Trophoblast cell (in vitro differentiated cells and primary cell): Measurements from ENCODE around the gene TTC39A.
A peak's percentile ranks its signal among the peaks of the same experiment; 100 is the strongest.

ENCODE experiments used
- DNase-seq, 2 donors: peaks; one replicate each; pipeline ENCODE4 v3.0.0-alpha.2; 2016
- H2AFZ ChIP-seq: 2 replicates; pipeline ENCODE4 v1.6.1; 2013; ENCODE audit warnings: low read length, moderate library complexity, mild to moderate bottlenecking; ENCODE audit not compliant: insufficient read depth, poor library complexity
- H2AK5ac ChIP-seq: 2 replicates; pipeline ENCODE4 v1.6.1; 2013; ENCODE audit warnings: mild to moderate bottlenecking, low read length
- H2BK120ac ChIP-seq: 2 replicates; pipeline ENCODE4 v1.6.1; 2013; ENCODE audit warnings: low read length, mild to moderate bottlenecking, moderate library complexity; ENCODE audit not compliant: insufficient read depth, poor library complexity
- H2BK12ac ChIP-seq: 2 replicates; pipeline ENCODE4 v1.6.1; 2013; ENCODE audit warnings: mild to moderate bottlenecking, low read length, moderate library complexity
- H2BK5ac ChIP-seq: 2 replicates; pipeline ENCODE4 v1.6.1; 2013; ENCODE audit warnings: low read length, low read depth, moderate library complexity, mild to moderate bottlenecking; ENCODE audit not compliant: poor library complexity
- H3K14ac ChIP-seq: 2 replicates; pipeline ENCODE4 v1.6.1; 2013; ENCODE audit warnings: mild to moderate bottlenecking, low read length
- H3K18ac ChIP-seq: 2 replicates; pipeline ENCODE4 v1.6.1; 2013; ENCODE audit warnings: mild to moderate bottlenecking, low read length
- H3K23ac ChIP-seq: 2 replicates; pipeline ENCODE4 v1.6.1; 2013; ENCODE audit warnings: low read length
- H3K27ac ChIP-seq: 2 replicates; pipeline ENCODE4 v1.5.1; 2013; ENCODE audit warnings: low read depth, mild to moderate bottlenecking, inconsistent platforms, low read length, moderate library complexity
- H3K27me3 ChIP-seq: 2 replicates; pipeline ENCODE4 v1.6.1; 2013; ENCODE audit warnings: inconsistent platforms, mild to moderate bottlenecking, low read length, moderate library complexity; ENCODE audit not compliant: insufficient read depth
- H3K36me3 ChIP-seq, 2 experiments: 1 replicate in 1 of 2; 2 replicates in 1 of 2; pipeline ENCODE4 v1.6.1; 2013; ENCODE audit warnings: low read length in 2 of 2, mild to moderate bottlenecking in 2 of 2, moderate library complexity in 1 of 2; ENCODE audit not compliant: insufficient read depth in 2 of 2, control insufficient read depth in 1 of 2
- H3K4ac ChIP-seq: 2 replicates; pipeline ENCODE4 v1.6.1; 2013; ENCODE audit warnings: low read depth, mild to moderate bottlenecking, low read length, moderate library complexity
- H3K4me1 ChIP-seq, 2 experiments: 1 replicate in 1 of 2; 2 replicates in 1 of 2; pipeline ENCODE4 v1.6.1; 2013; ENCODE audit warnings: low read length in 2 of 2, mild to moderate bottlenecking in 2 of 2, moderate library complexity in 1 of 2; ENCODE audit not compliant: insufficient read depth in 2 of 2, control insufficient read depth in 1 of 2
- H3K4me2 ChIP-seq: 2 replicates; pipeline ENCODE4 v1.6.1; 2013; ENCODE audit warnings: inconsistent platforms, mild to moderate bottlenecking, low read length, moderate library complexity
- H3K4me3 ChIP-seq: 2 replicates; pipeline ENCODE4 v1.5.1; 2013; ENCODE audit warnings: mild to moderate bottlenecking, low read depth, low read length, inconsistent platforms
- H3K79me1 ChIP-seq: one replicate; pipeline ENCODE4 v1.6.1; 2013; ENCODE audit warnings: low read length
- H3K79me2 ChIP-seq: 2 replicates; pipeline ENCODE4 v1.6.1; 2013; ENCODE audit warnings: low read length, mild to moderate bottlenecking; ENCODE audit not compliant: control insufficient read depth, insufficient read depth, poor library complexity
- H3K9ac ChIP-seq: 2 replicates; pipeline ENCODE4 v1.6.1; 2013; ENCODE audit warnings: mild to moderate bottlenecking, low read length
- H3K9me3 ChIP-seq: 2 replicates; pipeline ENCODE4 v1.6.1; 2013; ENCODE audit warnings: low read depth, mild to moderate bottlenecking, control low read depth, inconsistent platforms, low read length; ENCODE audit not compliant: insufficient read depth
- H4K12ac ChIP-seq: 2 replicates; pipeline ENCODE4 v1.6.1; 2013; ENCODE audit warnings: low read depth, mild to moderate bottlenecking, low read length, moderate library complexity
- H4K8ac ChIP-seq: 2 replicates; pipeline ENCODE4 v1.6.1; 2013; ENCODE audit warnings: low read depth, mild to moderate bottlenecking, low read length, moderate library complexity
- H4K91ac ChIP-seq: one replicate; pipeline ENCODE4 v1.6.1; 2013; ENCODE audit warnings: low read depth, mild to moderate bottlenecking, low read length, moderate library complexity
- WGBS: extraction: QIAGEN DNeasy Blood & Tissue Kit; methylation state at CpG from one replicate; pipeline ENCODE4 v1.1.7; 2013; ENCODE audit warnings: missing lambda C conversion rate; ENCODE audit not compliant: insufficient read length, insufficient coverage; ENCODE audit errors: extremely low coverage; 5-methylcytosine and 5-hydroxymethylcytosine counted together

The TTC39A gene

DNA sequence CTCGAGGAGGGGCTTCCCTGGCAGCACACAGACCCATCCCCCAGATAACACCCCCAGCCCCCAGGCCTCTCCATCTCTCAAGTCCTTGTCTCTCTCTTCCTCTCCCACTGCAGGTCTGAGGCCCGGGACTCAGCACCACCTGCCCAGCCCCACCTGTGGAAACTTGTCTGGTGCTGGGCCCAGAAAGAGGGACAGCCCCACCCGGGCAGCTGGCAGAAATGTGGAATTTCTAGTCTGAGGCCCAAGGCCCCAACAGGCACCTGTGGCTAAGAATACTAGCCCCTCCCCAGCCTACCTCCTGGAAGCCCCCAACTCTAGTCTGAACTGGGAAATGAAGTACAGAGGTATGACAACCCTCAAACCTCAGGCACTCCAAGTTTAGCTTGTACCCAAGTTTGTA lies 15.4 kb downstream of the TTC39A start:
- H3K18ac ChIP-seq, result no peak overlapping the region
- H3K79me2 ChIP-seq, result no peaks in the 10 kb centered on the region
- peaks cover 3 to 9% of the 10 kb centered on the region in 2 experiments for H3K4me1 ChIP-seq
- H3K4me2 ChIP-seq, result no peak overlapping the region
- H3K9ac ChIP-seq, result no peak overlapping the region
- DNase-seq, result no peak
- H4K91ac ChIP-seq, result no peak overlapping the region
- H4K8ac ChIP-seq, result no peak overlapping the region
- H3K4me3 ChIP-seq, result no peak overlapping the region
- H3K79me1 ChIP-seq, result peaks cover 3% of the 10 kb centered on the region
- H3K27ac ChIP-seq, result no peak overlapping the region
- no peak overlapping the region for H3K14ac ChIP-seq
- no peak overlapping the region for H2BK5ac ChIP-seq
- H3K23ac ChIP-seq, result no peak overlapping the region
- H3K36me3 ChIP-seq, result peaks cover 0 to 2% of the 10 kb centered on the region in 2 experiments
- no CpG with 5 or more reads among the region's 3 CpGs for WGBS
- no peak overlapping the region for H2BK12ac ChIP-seq
- no peak overlapping the region for H2BK120ac ChIP-seq
- H3K27me3 ChIP-seq, result no peaks in the 10 kb centered on the region
- H3K9me3 ChIP-seq, result no peaks in the 10 kb centered on the region
- no peak overlapping the region for H2AK5ac ChIP-seq
- H3K4ac ChIP-seq, result no peak overlapping the region
- no peak overlapping the region for H2AFZ ChIP-seq
- H4K12ac ChIP-seq, result no peak overlapping the region

DNA sequence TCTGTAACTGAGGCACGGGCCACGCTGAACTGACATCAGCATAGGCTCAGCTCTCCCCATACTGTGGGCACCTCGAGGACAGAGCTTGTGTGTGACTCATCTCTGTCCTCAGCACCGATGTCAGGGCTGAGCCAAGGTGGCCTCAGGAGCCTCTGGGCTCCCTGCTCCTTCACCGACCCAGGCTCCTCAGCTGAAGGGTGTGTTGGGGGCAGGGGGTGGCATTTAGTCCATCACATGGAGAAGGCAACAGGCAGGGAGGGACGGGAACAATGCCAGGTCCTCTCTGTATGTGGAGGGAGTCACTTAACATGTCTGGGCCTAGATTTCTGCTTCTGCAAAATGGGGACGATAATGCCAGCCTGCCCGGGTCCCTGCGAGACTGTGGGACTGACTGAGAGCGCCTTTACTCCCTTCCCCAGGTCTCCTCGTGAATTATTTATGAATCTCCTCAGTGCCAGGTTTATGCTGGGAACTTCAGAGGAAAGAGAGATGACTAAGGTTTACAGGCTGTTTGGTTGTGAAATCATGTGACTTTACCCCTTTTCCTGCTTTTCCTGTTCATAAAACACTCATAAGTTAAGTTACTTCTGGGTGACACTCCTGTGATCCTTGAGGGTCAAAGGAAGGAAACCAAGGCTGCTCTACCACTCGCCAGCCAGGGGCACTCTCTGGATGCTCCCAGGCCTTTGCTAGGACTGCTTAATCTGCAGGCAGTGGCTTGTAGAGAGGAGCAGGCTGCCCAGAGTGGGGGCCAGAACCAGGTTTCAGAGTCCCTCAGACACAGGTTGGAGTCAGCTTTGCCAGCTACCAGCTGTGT lies 16.2 kb downstream of the TTC39A start:
- Histone ChIP-seq H4K8ac (no peak overlapping the region), H2BK120ac (peak overlapping the region; percentile 37), H3K4me1 (peaks cover 5 to 9% of the 10 kb centered on the region in 2 experiments), H3K14ac (no peak overlapping the region), H2BK5ac (no peak overlapping the region), H3K23ac (no peak overlapping the region), H4K91ac (no peak overlapping the region), H3K9me3 (no peaks in the 10 kb centered on the region), H2AK5ac (peak overlapping the region; percentile 67), H3K27ac (no peak overlapping the region), H3K27me3 (no peaks in the 10 kb centered on the region), H3K4me2 (no peak overlapping the region), H3K18ac (peak overlapping the region; percentile 29), H3K4ac (peak overlapping the region; percentile 7), H3K79me1 (peaks cover 3% of the 10 kb centered on the region), H2AFZ (no peak overlapping the region), H3K4me3 (no peak overlapping the region), H4K12ac (no peak overlapping the region), H3K79me2 (no peaks in the 10 kb centered on the region), H3K9ac (peak overlapping the region; percentile 12), H3K36me3 (peaks cover 0 to 2% of the 10 kb centered on the region in 2 experiments), H2BK12ac (peak overlapping the region; percentile 55)
- WGBS, result no CpG with 5 or more reads among the region's 12 CpGs
- peak; percentile 23 to 63 for DNase-seq

DNA sequence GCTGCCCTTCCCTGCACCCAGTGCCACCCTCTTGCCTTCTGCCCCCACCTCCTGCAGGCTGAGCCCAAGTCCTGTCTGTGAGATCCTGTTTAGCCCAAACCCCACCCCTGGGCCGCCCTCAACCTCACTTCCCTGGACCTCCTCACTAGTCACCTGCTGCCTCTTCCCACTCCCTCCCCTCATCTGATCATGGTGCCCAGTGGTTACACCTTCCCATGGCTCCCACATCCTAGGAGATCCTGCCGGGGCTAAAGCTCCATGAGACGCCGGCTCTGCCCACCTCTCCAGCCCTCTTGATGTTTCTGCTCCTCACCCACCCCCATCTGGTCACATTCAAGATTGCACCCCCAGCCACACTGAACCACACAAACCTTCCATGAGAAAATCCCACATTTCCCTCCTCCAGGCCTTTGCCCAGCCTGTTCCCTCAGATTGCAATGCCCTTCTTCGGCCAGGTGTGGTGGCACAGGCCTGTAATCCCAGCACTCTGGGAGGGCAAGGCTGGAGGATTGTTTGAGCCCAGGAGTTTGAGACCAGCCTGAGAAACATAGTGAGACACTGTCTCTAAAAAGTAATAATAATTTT lies 17.0 kb downstream of the TTC39A start:
- Histone ChIP-seq H2BK120ac (no peak overlapping the region), H4K8ac (no peak overlapping the region), H3K4me1 (peaks cover 6 to 9% of the 10 kb centered on the region in 2 experiments), H3K9ac (no peak overlapping the region), H3K4me3 (no peak overlapping the region), H3K23ac (no peak overlapping the region), H3K27ac (no peak overlapping the region), H4K91ac (no peak overlapping the region), H3K36me3 (peaks cover 0 to 2% of the 10 kb centered on the region in 2 experiments), H2AK5ac (no peak overlapping the region), H3K27me3 (no peaks in the 10 kb centered on the region), H2BK12ac (no peak overlapping the region), H3K79me2 (no peaks in the 10 kb centered on the region), H3K18ac (no peak overlapping the region), H3K14ac (no peak overlapping the region), H2AFZ (no peak overlapping the region), H2BK5ac (no peak overlapping the region), H3K79me1 (peaks cover 3% of the 10 kb centered on the region), H3K4ac (no peak overlapping the region), H4K12ac (no peak overlapping the region), H3K4me2 (no peak overlapping the region), H3K9me3 (no peaks in the 10 kb centered on the region)
- no peak for DNase-seq
- WGBS, result no CpG with 5 or more reads among the region's 5 CpGs

DNA sequence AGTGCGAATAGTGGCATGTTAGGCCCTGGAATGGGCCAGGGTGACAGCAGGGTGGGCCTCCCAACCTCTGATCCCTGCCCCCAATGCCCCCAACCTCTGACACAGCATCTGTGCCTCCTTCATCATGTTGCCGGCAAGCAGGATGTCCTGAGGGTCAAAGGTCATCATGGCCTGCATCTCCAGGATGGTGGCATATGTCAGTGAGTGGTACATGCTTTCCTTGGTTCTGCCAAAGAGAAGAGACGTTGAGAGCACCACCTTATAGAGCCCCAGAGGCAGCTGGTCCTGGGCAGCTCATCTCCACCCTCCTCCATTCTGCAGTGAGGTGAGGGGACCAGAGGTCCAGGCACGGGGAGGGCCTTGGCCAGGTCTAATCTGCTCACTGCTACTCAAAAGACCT lies 17.6 kb downstream of the TTC39A start:
- no peak overlapping the region for H2BK120ac ChIP-seq
- H3K27ac ChIP-seq, result no peak overlapping the region
- H4K8ac ChIP-seq, result no peak overlapping the region
- H3K4me1 ChIP-seq, result peaks cover 6 to 9% of the 10 kb centered on the region in 2 experiments
- no peak overlapping the region for H3K9ac ChIP-seq
- H4K91ac ChIP-seq, result no peak overlapping the region
- H3K4me3 ChIP-seq, result no peak overlapping the region
- no peak overlapping the region for H2AFZ ChIP-seq
- H3K79me2 ChIP-seq, result no peaks in the 10 kb centered on the region
- no peaks in the 10 kb centered on the region for H3K9me3 ChIP-seq
- no peak overlapping the region for H3K23ac ChIP-seq
- H3K79me1 ChIP-seq, result peaks cover 3% of the 10 kb centered on the region
- no peak overlapping the region for H2BK12ac ChIP-seq
- no peak for DNase-seq
- H3K4ac ChIP-seq, result no peak overlapping the region
- no CpG with 5 or more reads among the region's 4 CpGs for WGBS
- H3K14ac ChIP-seq, result no peak overlapping the region
- no peak overlapping the region for H4K12ac ChIP-seq
- no peak overlapping the region for H3K4me2 ChIP-seq
- H2BK5ac ChIP-seq, result no peak overlapping the region
- H3K27me3 ChIP-seq, result no peaks in the 10 kb centered on the region
- H2AK5ac ChIP-seq, result no peak overlapping the region
- no peak overlapping the region for H3K18ac ChIP-seq
- H3K36me3 ChIP-seq, result peaks cover 0 to 2% of the 10 kb centered on the region in 2 experiments
